ENCODE measurements around the gene RANBP1.

Gene RANBP1

GRCh38 chr22:20138417-20138738, 22.5 kb downstream of the RANBP1 start:
- DNase-seq (ENCODE audit: low read depth): no peak

GRCh38 chr22:20138868-20139267, 23.0 kb downstream of the RANBP1 start:
- DNase-seq (ENCODE audit: low read depth): no peak

DNA sequence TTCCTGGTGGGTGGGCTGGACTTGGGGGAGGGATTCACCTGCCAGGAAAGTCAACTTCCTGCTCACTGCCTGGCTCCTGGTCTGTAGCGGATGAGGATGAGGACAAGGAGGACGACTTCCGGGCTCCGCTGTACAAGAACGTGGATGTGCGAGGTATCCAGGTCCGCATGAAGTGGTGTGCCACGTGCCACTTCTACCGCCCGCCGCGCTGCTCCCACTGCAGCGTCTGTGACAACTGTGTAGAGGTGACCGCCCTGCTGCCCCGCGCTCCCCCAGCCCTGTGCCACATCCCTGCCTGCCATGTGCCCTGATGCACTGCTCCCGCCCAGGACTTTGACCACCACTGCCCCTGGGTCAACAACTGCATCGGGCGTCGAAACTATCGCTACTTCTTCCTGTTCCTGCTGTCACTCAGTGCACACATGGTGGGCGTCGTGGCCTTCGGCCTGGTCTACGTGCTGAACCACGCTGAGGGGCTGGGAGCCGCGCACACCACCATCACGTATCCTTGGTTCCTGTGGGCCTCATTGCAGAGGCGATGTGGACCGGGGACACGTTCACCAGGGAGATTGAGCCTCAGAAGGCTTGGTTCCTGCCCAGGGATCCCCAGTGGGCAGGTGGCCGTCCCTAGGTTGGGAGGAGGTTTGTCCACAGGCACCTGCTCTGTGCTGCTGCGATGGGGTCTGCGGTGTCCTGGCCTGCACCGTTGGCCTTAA, 23.6 kb downstream of the RANBP1 start:
- DNase-seq (ENCODE audit: low read depth): no peak

- no peak for DNase-seq (ENCODE audit: low read depth)
Observed at GRCh38 chr22:20140107-20140445, 24.2 kb downstream of the RANBP1 start.

GRCh38 chr22:20140521-20140964, 24.6 kb downstream of the RANBP1 start:
- DNase-seq (ENCODE audit: low read depth): no peak

GRCh38 chr22:20141186-20142077, 25.5 kb downstream of the RANBP1 start:
- no peak for DNase-seq (ENCODE audit: low read depth)

DNA sequence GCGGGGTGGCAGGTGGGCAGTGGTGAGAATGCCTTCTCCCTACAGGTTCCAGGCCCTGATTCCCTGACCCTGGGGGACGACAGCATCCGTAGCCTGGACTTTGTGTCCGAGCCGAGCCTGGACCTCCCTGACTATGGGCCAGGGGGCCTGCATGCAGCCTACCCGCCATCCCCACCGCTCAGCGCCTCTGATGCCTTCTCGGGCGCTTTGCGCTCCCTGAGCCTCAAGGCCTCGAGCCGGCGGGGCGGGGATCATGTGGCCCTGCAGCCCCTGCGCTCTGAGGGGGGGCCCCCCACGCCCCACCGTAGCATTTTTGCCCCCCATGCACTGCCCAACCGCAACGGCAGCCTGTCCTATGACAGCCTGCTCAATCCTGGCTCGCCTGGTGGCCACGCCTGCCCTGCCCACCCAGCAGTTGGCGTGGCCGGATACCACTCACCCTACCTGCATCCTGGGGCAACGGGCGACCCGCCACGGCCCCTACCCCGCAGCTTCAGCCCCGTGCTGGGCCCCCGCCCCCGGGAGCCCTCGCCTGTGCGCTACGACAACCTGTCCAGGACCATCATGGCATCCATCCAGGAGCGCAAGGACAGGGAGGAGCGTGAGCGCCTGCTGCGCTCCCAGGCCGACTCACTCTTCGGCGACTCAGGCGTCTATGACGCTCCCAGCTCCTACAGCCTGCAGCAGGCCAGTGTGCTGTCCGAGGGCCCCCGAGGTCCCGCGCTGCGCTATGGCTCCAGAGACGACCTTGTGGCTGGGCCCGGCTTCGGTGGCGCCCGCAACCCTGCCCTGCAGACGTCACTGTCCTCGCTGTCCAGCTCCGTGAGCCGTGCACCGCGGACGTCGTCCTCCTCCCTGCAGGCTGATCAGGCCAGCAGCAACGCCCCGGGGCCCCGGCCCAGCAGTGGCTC, 27.1 kb downstream of the RANBP1 start:
- DNase-seq (ENCODE audit: low read depth): no peak

DNA sequence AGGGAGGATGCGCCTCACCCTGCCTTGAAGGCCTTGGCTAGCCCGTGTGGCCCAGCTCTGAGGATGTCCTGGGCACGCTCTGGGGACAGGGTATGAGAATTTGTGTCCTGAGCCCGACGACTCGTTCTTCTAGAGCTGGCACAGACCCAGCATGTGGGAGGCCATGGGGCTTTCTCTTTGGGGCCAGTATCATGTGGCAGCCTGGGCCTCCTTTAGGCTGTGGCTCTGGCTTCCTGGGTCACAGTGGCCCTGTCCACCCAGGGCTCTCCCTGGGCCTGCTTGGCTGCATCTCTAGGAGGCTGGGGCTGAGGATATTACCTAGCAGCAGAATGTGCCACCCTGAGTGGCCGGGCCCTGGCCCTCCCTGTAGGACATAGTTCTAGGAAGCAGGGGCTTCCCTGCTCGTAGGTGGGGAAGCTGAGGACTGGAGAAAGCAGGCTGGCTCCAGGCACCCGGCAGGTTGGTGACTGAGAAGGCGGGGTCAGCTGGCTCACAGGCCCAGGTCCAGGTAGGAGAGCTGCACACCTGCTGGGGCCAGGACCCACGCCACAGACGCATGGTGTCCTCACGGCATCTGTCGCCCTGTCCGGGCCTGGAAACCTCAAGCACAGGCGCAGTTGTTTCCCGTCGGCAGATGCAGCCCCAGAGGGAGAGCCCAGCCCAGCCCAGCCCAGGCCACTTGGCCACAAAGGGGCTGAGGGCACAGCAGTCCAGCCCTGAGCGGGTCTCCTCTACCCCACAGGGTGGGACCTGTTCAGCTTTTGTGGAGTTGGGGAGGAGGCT, 28.2 kb downstream of the RANBP1 start:
- DNase-seq (ENCODE audit: low read depth): no peak

GRCh38 chr22:20145206-20145831, 29.4 kb downstream of the RANBP1 start:
- no peak for DNase-seq (ENCODE audit: low read depth)

DNA sequence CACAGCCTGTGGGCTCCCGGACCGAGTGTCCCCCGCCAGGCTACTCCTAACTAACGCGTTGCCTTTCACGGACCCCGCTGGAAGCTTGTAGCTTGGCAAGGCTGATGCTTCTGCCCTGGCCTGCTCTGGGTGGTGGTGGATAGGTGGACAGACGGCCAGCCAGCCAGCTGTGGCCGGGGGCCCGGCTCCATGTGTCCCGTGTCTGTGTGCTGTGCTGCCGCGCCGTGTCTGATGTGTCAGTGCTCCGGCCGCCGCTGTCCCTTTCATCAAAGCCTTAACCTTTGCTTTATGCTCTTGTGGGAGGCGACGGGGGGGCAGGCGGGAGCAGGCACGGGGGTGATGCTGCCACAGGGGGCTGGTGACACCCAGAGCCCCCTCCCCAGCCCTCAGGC, 29.9 kb downstream of the RANBP1 start:
- DNase-seq (ENCODE audit: low read depth): no peak

- DNase-seq (ENCODE audit: low read depth): no peak
Observed at GRCh38 chr22:20146777-20147176, 30.9 kb downstream of the RANBP1 start.

- DNase-seq (ENCODE audit: low read depth): no peak
Observed at GRCh38 chr22:20147237-20147988, 31.5 kb downstream of the RANBP1 start.

DNA sequence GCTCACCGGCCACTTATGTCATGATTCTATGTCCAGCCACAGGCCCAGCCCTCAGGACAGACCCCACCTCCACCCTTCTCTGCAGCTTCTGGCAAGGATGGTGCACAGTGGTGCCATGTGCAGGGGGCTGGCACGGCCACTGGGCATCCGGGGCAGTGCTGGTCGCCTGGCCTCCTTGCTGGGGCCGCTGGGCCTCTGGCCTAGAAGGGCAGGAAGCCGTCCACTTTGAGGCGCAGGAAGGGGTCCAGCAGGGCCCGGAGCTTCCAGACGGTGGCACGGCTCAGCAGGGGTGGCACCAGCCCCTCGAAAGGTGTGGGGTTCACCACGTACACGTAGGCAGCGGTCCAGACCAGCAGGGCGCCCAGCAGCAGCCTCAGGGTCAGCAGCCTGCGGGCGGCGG, 32.5 kb downstream of the RANBP1 start:
- DNase-seq (ENCODE audit: low read depth): no peak

- no peak for DNase-seq (ENCODE audit: low read depth)
Observed at GRCh38 chr22:20149257-20150250, 33.6 kb downstream of the RANBP1 start.

- DNase-seq (ENCODE audit: low read depth): no peak
Observed at GRCh38 chr22:20150381-20151275, 34.7 kb downstream of the RANBP1 start, which contains the start of gene CCDC188. Gene CCDC188 (minus strand): TSS chr22:20151055. CDS start chr22:20150986, 69 bp downstream.

- DNase-seq (ENCODE audit: low read depth): no peak
Observed at GRCh38 chr22:20151276-20151588, 35.3 kb downstream of the RANBP1 start.

DNA sequence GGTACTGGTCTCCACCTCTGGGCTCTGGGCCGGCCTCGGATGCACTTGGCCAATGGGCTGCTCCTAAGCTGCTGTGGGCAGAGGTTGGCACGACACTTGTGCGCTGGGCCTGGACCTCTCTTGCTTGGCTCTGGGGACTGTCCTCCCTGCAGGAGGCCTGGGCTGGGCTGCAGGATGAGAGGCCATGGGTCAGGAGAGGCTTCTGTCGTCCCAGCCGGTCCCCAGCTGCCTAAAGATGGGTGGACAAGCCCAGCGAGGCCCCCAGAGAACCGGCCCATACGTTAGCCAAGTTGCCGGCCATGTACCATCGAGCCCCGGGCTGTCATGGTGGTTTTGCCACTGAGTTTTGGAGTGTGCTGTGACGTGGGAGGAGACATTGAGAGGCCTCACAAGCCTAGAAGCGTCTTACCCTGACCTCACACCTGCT, 36.6 kb downstream of the RANBP1 start:
- DNase-seq (ENCODE audit: low read depth): no peak

GRCh38 chr22:20153945-20154344, 38.0 kb downstream of the RANBP1 start:
- no peak for DNase-seq (ENCODE audit: low read depth)
